IMR-90 (cell line): ENCODE results near the gene TEAD1. TPM values are rescaled to one million over a fixed set of nuclear protein-coding genes. Genes with fewer than 3 reads are reported as not detected.

Experiments
- ATAC-seq: fragments of 200-7000 bp; cut with Tn5 transposase; 2 replicates; pipeline ENCODE4 v1.9.1; 2020; ENCODE audit warnings: low read depth, mild to moderate bottlenecking, moderate library complexity
- BruUV-seq: library from RNA; stranded (reverse); fragments of 400-500 nt; replicated peaks from 2 replicates; lab custom pipeline; 2021; lab: Mats Ljungman, UMichigan
- CTCF ChIA-PET: fragments of 300-600 bp; formaldehyde crosslinking; extraction: SDS; loops from one replicate; lab custom pipeline; 2021; ENCODE audit warnings: antibody characterized with exemption; lab: Yijun Ruan, JAX
- POLR2A ChIA-PET: fragments of 300-600 bp; sonication (Branson Sonifier 250); formaldehyde crosslinking; loops from one replicate; lab custom pipeline; 2022; ENCODE audit warnings: antibody characterized with exemption; ENCODE audit not compliant: unreplicated experiment; lab: Charles Lee
- DNase-seq: peaks from one replicate; pipeline ENCODE4 v3.0.0; 2013
- H2AFZ ChIP-seq: replicated peaks from 2 replicates; pipeline ENCODE3; 2013; ENCODE audit warnings: low read length, mild to moderate bottlenecking; ENCODE audit not compliant: poor library complexity
- H2AK5ac ChIP-seq: 2 replicates; pipeline ENCODE4 v1.6.1; 2013; ENCODE audit warnings: low read depth, low read length, inconsistent platforms
- H2AK9ac ChIP-seq: replicated peaks from 2 replicates; pipeline ENCODE3; 2013; ENCODE audit warnings: mild to moderate bottlenecking, low read depth, low read length, moderate library complexity; ENCODE audit not compliant: poor library complexity
- H2BK120ac ChIP-seq: 2 replicates; pipeline ENCODE4 v1.6.1; 2013; ENCODE audit warnings: low read depth, low read length, inconsistent platforms
- H2BK15ac ChIP-seq: 3 replicates; pipeline ENCODE4 v1.6.1; 2013; ENCODE audit warnings: low read depth, low read length, inconsistent platforms
- H2BK20ac ChIP-seq: 2 replicates; pipeline ENCODE4 v1.6.1; 2013; ENCODE audit warnings: low read depth, mild to moderate bottlenecking, inconsistent platforms, low read length, moderate library complexity
- H2BK5ac ChIP-seq: 2 replicates; pipeline ENCODE4 v1.6.1; 2013; ENCODE audit warnings: mild to moderate bottlenecking, low read depth, low read length, inconsistent platforms; ENCODE audit not compliant: poor library complexity, severe bottlenecking
- H3K14ac ChIP-seq: replicated peaks from 2 replicates; pipeline ENCODE4 v1.6.1; 2013; ENCODE audit warnings: low read depth, low read length, inconsistent platforms
- H3K18ac ChIP-seq: 2 replicates; pipeline ENCODE4 v1.6.1; 2013; ENCODE audit warnings: low read depth, low read length, control low read depth
- H3K23ac ChIP-seq: 2 replicates; pipeline ENCODE4 v1.6.1; 2013; ENCODE audit warnings: low read depth, low read length, inconsistent platforms
- H3K27ac ChIP-seq: 2 replicates; pipeline ENCODE4 v1.5.1; 2013; ENCODE audit warnings: mild to moderate bottlenecking, control low read depth, low read length; ENCODE audit not compliant: insufficient read depth
- H3K27me3 ChIP-seq: 2 replicates; pipeline ENCODE4 v1.6.1; 2013; ENCODE audit warnings: low read length; ENCODE audit not compliant: control insufficient read depth, insufficient read depth
- H3K36me3 ChIP-seq: 2 replicates; pipeline ENCODE4 v1.6.1; 2013; ENCODE audit warnings: low read length, mixed read lengths; ENCODE audit not compliant: control insufficient read depth, insufficient read depth
- H3K4ac ChIP-seq: 2 replicates; pipeline ENCODE4 v1.6.1; 2013; ENCODE audit warnings: low read depth, low read length, inconsistent platforms
- H3K4me1 ChIP-seq: 2 replicates; pipeline ENCODE4 v1.6.1; 2013; ENCODE audit warnings: low read length, mixed read lengths; ENCODE audit not compliant: control insufficient read depth, insufficient read depth
- H3K4me2 ChIP-seq: 2 replicates; pipeline ENCODE4 v1.6.1; 2013; ENCODE audit warnings: low read depth, mild to moderate bottlenecking, control low read depth, low read length, moderate library complexity
- H3K4me3 ChIP-seq: 2 replicates; pipeline ENCODE4 v1.5.1; 2013; ENCODE audit warnings: low read depth, mild to moderate bottlenecking, control low read depth, low read length, moderate library complexity; ENCODE audit not compliant: insufficient read depth
- H3K56ac ChIP-seq: 2 replicates; pipeline ENCODE4 v1.6.1; 2013; ENCODE audit warnings: low read length, inconsistent platforms; ENCODE audit not compliant: insufficient read depth; ENCODE audit errors: extremely low read depth
- H3K79me1 ChIP-seq, 2 experiments: 2 replicates each; pipeline ENCODE4 v1.6.1; 2013; ENCODE audit warnings: low read length in 2 of 2, inconsistent platforms in 1 of 2, low read depth in 1 of 2
- H3K9ac ChIP-seq: 2 replicates; pipeline ENCODE4 v1.6.1; 2013; ENCODE audit warnings: low read depth, low read length, control low read depth
- H3K9me1 ChIP-seq: 2 replicates; pipeline ENCODE4 v1.6.1; 2013; ENCODE audit warnings: low read length, inconsistent platforms; ENCODE audit not compliant: insufficient read depth
- H3K9me3 ChIP-seq: 2 replicates; pipeline ENCODE4 v1.6.1; 2013; ENCODE audit warnings: low read length; ENCODE audit not compliant: control insufficient read depth, insufficient read depth
- H4K20me1 ChIP-seq: 2 replicates; pipeline ENCODE4 v1.6.1; 2013; ENCODE audit warnings: low read length, inconsistent platforms; ENCODE audit not compliant: insufficient read depth
- H4K5ac ChIP-seq: 2 replicates; pipeline ENCODE4 v1.6.1; 2013; ENCODE audit warnings: mild to moderate bottlenecking, low read depth, low read length, control low read depth
- H4K8ac ChIP-seq, 2 experiments: 2 replicates each; pipeline ENCODE4 v1.6.1; 2013; ENCODE audit warnings: low read depth in 2 of 2, low read length in 2 of 2, control low read depth in 1 of 2, inconsistent platforms in 1 of 2
- H4K91ac ChIP-seq: 2 replicates; pipeline ENCODE4 v1.6.1; 2013; ENCODE audit warnings: low read depth, low read length, inconsistent platforms; ENCODE audit not compliant: insufficient read depth
- BHLHE40 ChIP-seq: fragments of 150-350 bp; IDR thresholded peaks from 2 replicates; pipeline ENCODE4 v1.6.1; 2016; ENCODE audit warnings: mild to moderate bottlenecking, low read depth, low read length
- CEBPB ChIP-seq: IDR thresholded peaks from 2 replicates; pipeline ENCODE4 v1.6.1; 2012; ENCODE audit warnings: low read depth, low read length, improper control_type of control experiment
- CHD1 ChIP-seq: IDR thresholded peaks from 2 replicates; pipeline ENCODE4 v1.6.1; 2012; ENCODE audit warnings: low read depth, low read length, improper control_type of control experiment
- FOS ChIP-seq: fragments of 150-350 bp; IDR thresholded peaks from 2 replicates; pipeline ENCODE4 v1.6.1; 2016; ENCODE audit warnings: low read depth, low read length
- MAFK ChIP-seq: IDR thresholded peaks from 2 replicates; pipeline ENCODE4 v1.6.1; 2012; ENCODE audit warnings: low read depth, low read length, improper control_type of control experiment
- MAZ ChIP-seq: IDR thresholded peaks from 2 replicates; pipeline ENCODE4 v1.6.1; 2012; ENCODE audit warnings: low read depth, mild to moderate bottlenecking, low read length, improper control_type of control experiment, moderate library complexity, borderline replicate concordance
- MXI1 ChIP-seq: IDR thresholded peaks from 2 replicates; pipeline ENCODE4 v1.6.1; 2012; ENCODE audit warnings: low read depth, mild to moderate bottlenecking, low read length, moderate library complexity, borderline replicate concordance
- NFE2L2 ChIP-seq: fragments of 150-350 bp; IDR thresholded peaks from 2 replicates; pipeline ENCODE4 v1.6.1; 2016; ENCODE audit warnings: low read depth, mild to moderate bottlenecking, low read length
- POLR2A ChIP-seq: IDR thresholded peaks from 2 replicates; pipeline ENCODE4 v1.6.1; 2012; ENCODE audit warnings: mild to moderate bottlenecking, low read depth, low read length
- RAD21 ChIP-seq: IDR thresholded peaks from 2 replicates; pipeline ENCODE4 v1.6.1; 2012; ENCODE audit warnings: low read length, improper control_type of control experiment
- RCOR1 ChIP-seq: IDR thresholded peaks from 2 replicates; pipeline ENCODE4 v1.6.1; 2012; ENCODE audit warnings: mild to moderate bottlenecking, low read length, improper control_type of control experiment; ENCODE audit not compliant: insufficient replicate concordance
- RFX5 ChIP-seq: IDR thresholded peaks from 2 replicates; pipeline ENCODE4 v1.8.0; 2012; ENCODE audit warnings: low read depth, mild to moderate bottlenecking, low read length, moderate library complexity
- SMC3 ChIP-seq: fragments of 150-350 bp; IDR thresholded peaks from 2 replicates; pipeline ENCODE4 v1.6.1; 2016; ENCODE audit warnings: low read depth, mild to moderate bottlenecking, antibody characterized with exemption, low read length, moderate library complexity
- WGBS, 2 experiments: methylation state at CpG; one replicate each; pipeline versions ENCODE4 v1.1.5 to v1.1.7; 2013; ENCODE audit warnings: missing lambda C conversion rate in 2 of 2; ENCODE audit not compliant: insufficient read length in 1 of 2; ENCODE audit errors: extremely low coverage in 2 of 2; 5-methylcytosine and 5-hydroxymethylcytosine counted together
- dilution Hi-C: fragments of 300-500 bp; cut with HindIII; formaldehyde crosslinking; loops from one replicate; pipeline ENCODE4 v1.14.3; 2018; ENCODE audit warnings: low sequenced_read_pairs; ENCODE audit not compliant: unreplicated experiment
- in situ Hi-C: fragments of 300-500 bp; cut with MboI; formaldehyde crosslinking; loops from 3 replicates; pipeline ENCODE4 v1.14.3; 2019; ENCODE audit warnings: low sequenced_read_pairs, inconsistent platforms, mixed read lengths
- intact Hi-C: fragments of 100-400 bp; cut with micrococcal nuclease; formaldehyde crosslinking; loops from 2 replicates; pipeline ENCODE4 v1.10.0; 2022
- polyA plus RNA-seq, 3 experiments: library from polyadenylated mRNA; depleted of rRNA; stranded (reverse); fragments of >200 nt; gene quantifications; 2 replicates each; pipeline ENCODE4 v1.2.3, GENCODE V29; 2012; ENCODE audit warnings: low replicate concordance in 1 of 3
- total RNA-seq: library from RNA; depleted of rRNA; stranded (reverse); fragments of >200 nt; gene quantifications from 2 replicates; pipeline ENCODE4 v1.2.3, GENCODE V29; 2012
- TF ChIP-seq, protein P1 (sequence below): conservative IDR thresholded peaks from 2 replicates; pipeline ENCODE4 v1.5.1; 2012; ENCODE audit warnings: mild to moderate bottlenecking, low read depth, low read length, improper control_type of control experiment
- TF ChIP-seq, protein P2 (sequence below): fragments of 150-350 bp; IDR thresholded peaks from 2 replicates; pipeline ENCODE4 v1.6.1; 2017; ENCODE audit warnings: mild to moderate bottlenecking, antibody characterized with exemption, low read length, low read depth
- TF ChIP-seq, protein P3 (sequence below): fragments of 150-350 bp; IDR thresholded peaks from 2 replicates; pipeline ENCODE4 v1.6.1; 2016; ENCODE audit warnings: low read depth, mild to moderate bottlenecking, low read length, moderate library complexity, borderline replicate concordance

Gene TEAD1
- total and polyA plus RNA-seq, 2 of the 4 experiments (the other 2 are of a cell fraction), result 51.8 to 69.2 TPM

DNA sequence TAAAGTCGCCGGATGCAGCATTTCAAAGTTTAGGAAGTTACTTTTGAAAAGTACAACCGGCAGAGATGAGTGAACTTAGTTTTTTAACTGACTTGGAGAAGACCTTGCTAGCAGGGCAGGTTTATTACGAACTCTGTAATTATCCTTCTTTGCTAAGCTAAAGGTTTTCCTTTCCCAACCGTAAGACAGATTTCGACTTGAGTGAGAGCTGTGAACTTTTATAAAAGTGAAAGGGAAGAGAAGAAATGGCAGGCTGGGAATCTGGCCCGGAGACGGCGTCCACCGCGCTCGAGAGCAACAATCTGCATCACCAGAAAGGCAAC, 659 bp upstream of the TEAD1 start:
- H3K23ac ChIP-seq, result peak overlapping the region; percentile 100
- H3K36me3 ChIP-seq, result peaks cover 4% of the 10 kb centered on the region
- H4K5ac ChIP-seq, result peak overlapping the region; percentile 94
- H3K18ac ChIP-seq, result peak overlapping the region; percentile 94
- H3K27me3 ChIP-seq, result no peaks in the 10 kb centered on the region
- peak overlapping the region; percentile 89 to 99 for H4K8ac ChIP-seq
- peak overlapping the region; percentile 6; the same call in 1 of the 2 replicates for H2AK5ac ChIP-seq
- ChIA-PET POLR2A (interaction anchor here (1.4 kb wide), 1 partner anchor 133 kb away, joined by 5 read pairs; no protein-coding TSS in a partner anchor), CTCF (interaction anchor here (0.6 to 0.9 kb wide), 2 partner anchors 199 to 221 kb away, joined by 3 read pairs; no protein-coding TSS in a partner anchor)
- peaks cover 17% of the 10 kb centered on the region; the same call in 1 of the 2 replicates for H4K20me1 ChIP-seq
- peak overlapping the region; percentile 78 for H3K4me3 ChIP-seq
- H2AFZ ChIP-seq, result peak overlapping the region; percentile 96
- peak overlapping the region; percentile 75 for H3K9ac ChIP-seq
- peak overlapping the region; percentile 85 for H2BK15ac ChIP-seq
- intact Hi-C loops, result loop anchor here (5.0 to 10.0 kb wide), 3 partner anchors 46 to 169 kb away; no protein-coding TSS in a partner anchor
- H2AK9ac ChIP-seq, result peak overlapping the region; percentile 89
- TF ChIP-seq, protein P1, sequence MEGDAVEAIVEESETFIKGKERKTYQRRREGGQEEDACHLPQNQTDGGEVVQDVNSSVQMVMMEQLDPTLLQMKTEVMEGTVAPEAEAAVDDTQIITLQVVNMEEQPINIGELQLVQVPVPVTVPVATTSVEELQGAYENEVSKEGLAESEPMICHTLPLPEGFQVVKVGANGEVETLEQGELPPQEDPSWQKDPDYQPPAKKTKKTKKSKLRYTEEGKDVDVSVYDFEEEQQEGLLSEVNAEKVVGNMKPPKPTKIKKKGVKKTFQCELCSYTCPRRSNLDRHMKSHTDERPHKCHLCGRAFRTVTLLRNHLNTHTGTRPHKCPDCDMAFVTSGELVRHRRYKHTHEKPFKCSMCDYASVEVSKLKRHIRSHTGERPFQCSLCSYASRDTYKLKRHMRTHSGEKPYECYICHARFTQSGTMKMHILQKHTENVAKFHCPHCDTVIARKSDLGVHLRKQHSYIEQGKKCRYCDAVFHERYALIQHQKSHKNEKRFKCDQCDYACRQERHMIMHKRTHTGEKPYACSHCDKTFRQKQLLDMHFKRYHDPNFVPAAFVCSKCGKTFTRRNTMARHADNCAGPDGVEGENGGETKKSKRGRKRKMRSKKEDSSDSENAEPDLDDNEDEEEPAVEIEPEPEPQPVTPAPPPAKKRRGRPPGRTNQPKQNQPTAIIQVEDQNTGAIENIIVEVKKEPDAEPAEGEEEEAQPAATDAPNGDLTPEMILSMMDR, result no peak
- TF ChIP-seq RFX5 (no peak), POLR2A (no peak), MAZ (no peak), NFE2L2 (no peak), FOS (no peak), BHLHE40 (no peak), CEBPB (no peak), SMC3 (no peak), CHD1 (no peak), MXI1 (no peak), MAFK (no peak), RCOR1 (no peak), RAD21 (no peak)
- TF ChIP-seq, protein P2, sequence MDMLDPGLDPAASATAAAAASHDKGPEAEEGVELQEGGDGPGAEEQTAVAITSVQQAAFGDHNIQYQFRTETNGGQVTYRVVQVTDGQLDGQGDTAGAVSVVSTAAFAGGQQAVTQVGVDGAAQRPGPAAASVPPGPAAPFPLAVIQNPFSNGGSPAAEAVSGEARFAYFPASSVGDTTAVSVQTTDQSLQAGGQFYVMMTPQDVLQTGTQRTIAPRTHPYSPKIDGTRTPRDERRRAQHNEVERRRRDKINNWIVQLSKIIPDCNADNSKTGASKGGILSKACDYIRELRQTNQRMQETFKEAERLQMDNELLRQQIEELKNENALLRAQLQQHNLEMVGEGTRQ, result no peak
- TF ChIP-seq, protein P3, sequence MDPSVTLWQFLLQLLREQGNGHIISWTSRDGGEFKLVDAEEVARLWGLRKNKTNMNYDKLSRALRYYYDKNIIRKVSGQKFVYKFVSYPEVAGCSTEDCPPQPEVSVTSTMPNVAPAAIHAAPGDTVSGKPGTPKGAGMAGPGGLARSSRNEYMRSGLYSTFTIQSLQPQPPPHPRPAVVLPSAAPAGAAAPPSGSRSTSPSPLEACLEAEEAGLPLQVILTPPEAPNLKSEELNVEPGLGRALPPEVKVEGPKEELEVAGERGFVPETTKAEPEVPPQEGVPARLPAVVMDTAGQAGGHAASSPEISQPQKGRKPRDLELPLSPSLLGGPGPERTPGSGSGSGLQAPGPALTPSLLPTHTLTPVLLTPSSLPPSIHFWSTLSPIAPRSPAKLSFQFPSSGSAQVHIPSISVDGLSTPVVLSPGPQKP, result no peak
- dilution Hi-C loops, result no loop called here
- peak overlapping the region; percentile 92 for H4K91ac ChIP-seq
- H3K14ac ChIP-seq, result peak overlapping the region; percentile 99
- peaks cover 8 to 29% of the 10 kb centered on the region in 2 experiments; a peak in 3 of 4 replicates for H3K79me1 ChIP-seq
- no CpG with 5 or more reads among the region's 12 CpGs for WGBS, 2 experiments
- H3K9me1 ChIP-seq, result peaks cover 3% of the 10 kb centered on the region; the same call in 1 of the 2 replicates
- H3K9me3 ChIP-seq, result no peaks in the 10 kb centered on the region
- peak overlapping the region; percentile 78 for H3K4me2 ChIP-seq
- in situ Hi-C loops, result no loop called here
- H2BK20ac ChIP-seq, result peak overlapping the region; percentile 80
- DNase-seq, result no peak
- ATAC-seq, result no peak
- peak overlapping the region; percentile 99 for H3K4ac ChIP-seq
- peak overlapping the region; percentile 95 for H2BK120ac ChIP-seq
- peak overlapping the region; percentile 94 for H2BK5ac ChIP-seq
- no TSS peak for BruUV-seq
- peak overlapping the region; percentile 84 for H3K27ac ChIP-seq
- H3K4me1 ChIP-seq, result no peaks in the 10 kb centered on the region
- H3K56ac ChIP-seq, result peak overlapping the region; percentile 99
